Gastrocnemius medialis (tissue), 4 donors: ENCODE results near the gene SRP19.

ENCODE experiments used
- POLR2A ChIP-seq, 2 donors: fragments of 450-650 bp; IDR thresholded peaks; one replicate each; pipeline ENCODE4 v1.6.1; 2017; ENCODE audit warnings: antibody characterized with exemption in 2 of 2, mild to moderate bottlenecking in 2 of 2, moderate library complexity in 2 of 2
- TF ChIP-seq, protein P1 (sequence below), 5 experiments: fragments of 450-650 bp in 3 of 5; fragments of 200-600 bp in 2 of 5; sonication (generic) in 2 of 5; IDR thresholded peaks in 4 of 5; conservative IDR thresholded peaks in 1 of 5; 1 replicate in 4 of 5; 2 replicates in 1 of 5; pipeline ENCODE4 v1.5.1; 2016 to 2019; ENCODE audit warnings: antibody characterized with exemption in 5 of 5, mild to moderate bottlenecking in 3 of 5, moderate library complexity in 3 of 5

GRCh38 chr5:112847306-112847705 is 13.8 kb upstream of the SRP19 start:
- TF ChIP-seq POLR2A (IDR thresholded peaks at IDR 0.05), result no peak
- TF ChIP-seq, protein P1, sequence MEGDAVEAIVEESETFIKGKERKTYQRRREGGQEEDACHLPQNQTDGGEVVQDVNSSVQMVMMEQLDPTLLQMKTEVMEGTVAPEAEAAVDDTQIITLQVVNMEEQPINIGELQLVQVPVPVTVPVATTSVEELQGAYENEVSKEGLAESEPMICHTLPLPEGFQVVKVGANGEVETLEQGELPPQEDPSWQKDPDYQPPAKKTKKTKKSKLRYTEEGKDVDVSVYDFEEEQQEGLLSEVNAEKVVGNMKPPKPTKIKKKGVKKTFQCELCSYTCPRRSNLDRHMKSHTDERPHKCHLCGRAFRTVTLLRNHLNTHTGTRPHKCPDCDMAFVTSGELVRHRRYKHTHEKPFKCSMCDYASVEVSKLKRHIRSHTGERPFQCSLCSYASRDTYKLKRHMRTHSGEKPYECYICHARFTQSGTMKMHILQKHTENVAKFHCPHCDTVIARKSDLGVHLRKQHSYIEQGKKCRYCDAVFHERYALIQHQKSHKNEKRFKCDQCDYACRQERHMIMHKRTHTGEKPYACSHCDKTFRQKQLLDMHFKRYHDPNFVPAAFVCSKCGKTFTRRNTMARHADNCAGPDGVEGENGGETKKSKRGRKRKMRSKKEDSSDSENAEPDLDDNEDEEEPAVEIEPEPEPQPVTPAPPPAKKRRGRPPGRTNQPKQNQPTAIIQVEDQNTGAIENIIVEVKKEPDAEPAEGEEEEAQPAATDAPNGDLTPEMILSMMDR (IDR thresholded peaks at IDR 0.05 in 4 of 5, conservative IDR thresholded peaks at IDR 0.05 in 1 of 5), result no peak
